H7 (cell line): ENCODE results near the gene AADAT. TPM values are rescaled to one million over a fixed set of nuclear protein-coding genes. Genes with fewer than 3 reads are reported as not detected.
"Not testable (repeated sequence)": the region's sequence is repeated elsewhere in the genome, so short reads cannot be mapped to it uniquely, and the experiment has no call there.

ENCODE experiments used
- DNase-seq: peaks from one replicate; pipeline ENCODE4 v3.0.0; 2012
- H3K27me3 ChIP-seq: 2 replicates; pipeline ENCODE4 v1.6.0; 2011; ENCODE audit warnings: mild to moderate bottlenecking, low read length; ENCODE audit not compliant: control insufficient read depth, insufficient read depth
- H3K36me3 ChIP-seq: replicated peaks from 2 replicates; pipeline ENCODE4 v1.5.1; 2011; ENCODE audit warnings: low read length; ENCODE audit not compliant: control insufficient read depth, insufficient read depth
- H3K4me3 ChIP-seq: 2 replicates; pipeline ENCODE4 v1.5.1; 2011; ENCODE audit warnings: low read depth, mild to moderate bottlenecking, control low read depth, low read length, moderate library complexity; ENCODE audit not compliant: insufficient read depth
- total RNA-seq: library from RNA; depleted of rRNA; stranded (reverse); fragments of >200 nt; shearing (Covaris generic); gene quantifications from 2 replicates; pipeline ENCODE4 v1.2.3, GENCODE V29; 2014

AADAT gene
- total RNA-seq, 1 experiment from 2014 or later, result 22.4 TPM

GRCh38 chr4:170068438-170069128 is 21.2 kb downstream of the AADAT start:
- H3K36me3 ChIP-seq, result no peaks in the 10 kb centered on the region; the same call in 1 of the 2 replicates
- no peaks in the 10 kb centered on the region for H3K27me3 ChIP-seq
- H3K4me3 ChIP-seq, result no peak overlapping the region
- DNase-seq, result no peak

- H3K27me3 ChIP-seq, result no peaks in the 10 kb centered on the region
- no peak for DNase-seq
- no peak overlapping the region for H3K4me3 ChIP-seq
- H3K36me3 ChIP-seq, result peaks cover 1% of the 10 kb centered on the region
Measured at GRCh38 chr4:170059421-170059820, 30.3 kb downstream of the AADAT start.

- Histone ChIP-seq H3K4me3 (no peak overlapping the region), H3K36me3 (peaks cover 1% of the 10 kb centered on the region)
- DNase-seq, result no peak
Measured at GRCh38 chr4:170058826-170059225, 30.9 kb downstream of the AADAT start.

GRCh38 chr4:170057866-170058265 is 31.9 kb downstream of the AADAT start:
- Histone ChIP-seq H3K4me3 (no peak overlapping the region), H3K36me3 (peaks cover 1% of the 10 kb centered on the region), H3K27me3 (no peaks in the 10 kb centered on the region)
- no peak for DNase-seq

More at GRCh38 chr4:170058826-170059225, 30.9 kb downstream of the AADAT start:
- H3K27me3 ChIP-seq, result no peaks in the 10 kb centered on the region

- H3K4me3 ChIP-seq, result no peak overlapping the region
- no peaks in the 10 kb centered on the region for H3K36me3 ChIP-seq
- DNase-seq, result no peak
- H3K27me3 ChIP-seq, result no peaks in the 10 kb centered on the region
Measured at GRCh38 chr4:170052919-170053318, 36.8 kb downstream of the AADAT start.

GRCh38 chr4:170051402-170051801 is 38.4 kb downstream of the AADAT start:
- Histone ChIP-seq H3K4me3 (no peak overlapping the region), H3K27me3 (no peaks in the 10 kb centered on the region), H3K36me3 (no peaks in the 10 kb centered on the region)
- DNase-seq, result no peak

- DNase-seq, result no peak
- no peaks in the 10 kb centered on the region for H3K27me3 ChIP-seq
- H3K36me3 ChIP-seq, result no peaks in the 10 kb centered on the region
- H3K4me3 ChIP-seq, result no peak overlapping the region
Measured at GRCh38 chr4:170049766-170050165, 40.0 kb downstream of the AADAT start.

- DNase-seq, result peak; percentile 43
- Histone ChIP-seq H3K36me3 (no peaks in the 10 kb centered on the region), H3K4me3 (no peak overlapping the region), H3K27me3 (no peaks in the 10 kb centered on the region)
Measured at GRCh38 chr4:170047771-170048354, 41.9 kb downstream of the AADAT start.

- H3K4me3 ChIP-seq, H3K36me3 ChIP-seq, H3K27me3 ChIP-seq, DNase-seq: not testable (repeated sequence)
Measured at GRCh38 chr4:170046156-170046555, 43.6 kb downstream of the AADAT start.

- no peaks in the 10 kb centered on the region for H3K36me3 ChIP-seq
- peak; percentile 23 for DNase-seq
- H3K4me3 ChIP-seq, result no peak overlapping the region
- no peaks in the 10 kb centered on the region for H3K27me3 ChIP-seq
Measured at GRCh38 chr4:170040031-170040680, 49.6 kb downstream of the AADAT start.

- DNase-seq, result no peak
- H3K27me3 ChIP-seq, result no peaks in the 10 kb centered on the region
- no peak overlapping the region for H3K4me3 ChIP-seq
- H3K36me3 ChIP-seq, result no peaks in the 10 kb centered on the region
Measured at GRCh38 chr4:170038769-170039168, 51.0 kb downstream of the AADAT start.

GRCh38 chr4:170038232-170038631 is 51.5 kb downstream of the AADAT start:
- Histone ChIP-seq H3K4me3 (no peak overlapping the region), H3K27me3 (no peaks in the 10 kb centered on the region), H3K36me3 (no peaks in the 10 kb centered on the region)
- no peak for DNase-seq

- DNase-seq, result no peak
- Histone ChIP-seq H3K4me3 (no peak overlapping the region), H3K36me3 (no peaks in the 10 kb centered on the region), H3K27me3 (no peaks in the 10 kb centered on the region)
Measured at GRCh38 chr4:170037481-170037880, 52.3 kb downstream of the AADAT start.

- H3K27me3 ChIP-seq, result no peaks in the 10 kb centered on the region
- no peak overlapping the region for H3K4me3 ChIP-seq
- no peak for DNase-seq
- no peaks in the 10 kb centered on the region for H3K36me3 ChIP-seq
Measured at GRCh38 chr4:170035845-170036244, 53.9 kb downstream of the AADAT start.

GRCh38 chr4:170035231-170035630 is 54.5 kb downstream of the AADAT start:
- no peak for DNase-seq
- Histone ChIP-seq H3K36me3 (no peaks in the 10 kb centered on the region), H3K4me3 (no peak overlapping the region), H3K27me3 (no peaks in the 10 kb centered on the region)
